H1 (cell line): ENCODE results near the gene ALG11. TPM values are rescaled to one million over a fixed set of nuclear protein-coding genes. Genes with fewer than 3 reads are reported as not detected.

ENCODE experiments used
- CBX5 ChIP-seq: fragments of 300-800, 300-1000 bp; sonication (generic); IDR thresholded peaks from 2 replicates; pipeline ENCODE4 v1.7.1; 2016; ENCODE audit warnings: antibody characterized with exemption, low read length, low read depth
- CBX8 ChIP-seq: fragments of 300-800, 300-1000 bp; sonication (generic); IDR thresholded peaks from 2 replicates; pipeline ENCODE4 v1.7.1; 2016; ENCODE audit warnings: low read depth, low read length, borderline replicate concordance
- EZH2 ChIP-seq: fragments of 200-600 bp; sonication (generic); IDR thresholded peaks from 2 replicates; pipeline ENCODE4 v1.7.1; 2012; ENCODE audit warnings: low read depth, mild to moderate bottlenecking, moderate library complexity, low read length, inconsistent platforms; ENCODE audit not compliant: severe bottlenecking
- TAF1 ChIP-seq: IDR thresholded peaks from 2 replicates; pipeline ENCODE4 v1.6.1; 2011; ENCODE audit warnings: mild to moderate bottlenecking, low read depth, low read length
- TBP ChIP-seq: IDR thresholded peaks from 2 replicates; pipeline ENCODE4 v1.6.1; 2011; ENCODE audit warnings: low read depth, low read length, improper control_type of control experiment
- polyA plus RNA-seq, 7 experiments: library from polyadenylated mRNA; depleted of rRNA in 3 of 7; stranded (reverse) in 5 of 7; unstranded in 2 of 7; fragments of >200 nt in 5 of 7; fragments of 200-250 nt in 2 of 7; gene quantifications; 1 replicate in 5 of 7; 2 replicates in 1 of 7; 4 replicates in 1 of 7; pipeline versions ENCODE4 v1.2.1 to v1.2.3, GENCODE V29; 2011 to 2013; ENCODE audit warnings: missing spikeins in 2 of 7, mixed read lengths in 2 of 7
- total RNA-seq: library from RNA; stranded (reverse); fragmentation: NEBNext Ultra II Directional; extraction: Animal tissue kit (Norgen Biotek cat#: 25700); gene quantifications from 2 replicates; pipeline ENCODE4 v1.2.1, GENCODE V29; 2021

ALG11 gene
- total and polyA plus RNA-seq, 2 of the 8 experiments (the other 6 are each of a cell fraction or from before 2014, with no cell fraction given): 5.2 to 39.9 TPM

- no peak for TF ChIP-seq TBP
- TF ChIP-seq EZH2: no peak
- TF ChIP-seq CBX8: no peak
- TF ChIP-seq CBX5: no peak
- TF ChIP-seq TAF1: no peak
Observed at GRCh38 chr13:51971520-51972426, 40.4 kb upstream of the ALG11 start (continued).
